Naive thymus-derived CD8-positive, alpha-beta T cell (primary cell): ENCODE data around the gene TOR3A. TPM values are rescaled to one million over a fixed set of nuclear protein-coding genes. Genes with fewer than 3 reads are reported as not detected.
"Not testable (repeated sequence)": the region's sequence is repeated elsewhere in the genome, so short reads cannot be mapped to it uniquely, and the experiment has no call there.

Source experiments
- ATAC-seq, 2 donors: fragments of 150-1000 bp; cut with Tn5 transposase in 1 of 2; sonication (Bioruptor Pico), chemical (Tn5 transposase) in 1 of 2; 1 replicate in 1 of 2; 2 replicates in 1 of 2; pipeline ENCODE4 v1.10.0; 2021; ENCODE audit warnings: mild to moderate bottlenecking in 2 of 2, moderate library complexity in 2 of 2
- POLR2A ChIA-PET: fragments of 350-600 bp; sonication (Branson Sonifier 250); formaldehyde crosslinking; loops from one replicate; lab custom pipeline; 2021; ENCODE audit warnings: antibody characterized with exemption; lab: Charles Lee
- DNase-seq, 10 donors: peaks; one replicate each; pipeline versions ENCODE4 v3.0.0 to v3.0.0-alpha.2; 2020 to 2022
- H3K27ac Mint-ChIP-seq, 10 donors: one replicate each; pipeline ENCODE4 v1.8.0; 2020 to 2022; ENCODE audit warnings: mild to moderate bottlenecking in 10 of 10, mixed read lengths in 10 of 10, moderate library complexity in 4 of 10, inconsistent platforms in 1 of 10
- H3K27me3 Mint-ChIP-seq, 5 donors: one replicate each; pipeline ENCODE4 v1.8.0; 2021 to 2022; ENCODE audit warnings: mixed read lengths in 5 of 5
- H3K36me3 Mint-ChIP-seq, 3 donors: one replicate each; pipeline ENCODE4 v1.8.0; 2020 to 2022; ENCODE audit warnings: mixed read lengths in 3 of 3, mild to moderate bottlenecking in 2 of 3, inconsistent platforms in 1 of 3
- H3K4me1 Mint-ChIP-seq, 4 donors: one replicate each; pipeline ENCODE4 v1.8.0; 2021 to 2022; ENCODE audit warnings: mixed read lengths in 4 of 4
- H3K4me3 Mint-ChIP-seq, 10 donors: one replicate each; pipeline ENCODE4 v1.8.0; 2020 to 2022; ENCODE audit warnings: mild to moderate bottlenecking in 10 of 10, mixed read lengths in 10 of 10, moderate library complexity in 6 of 10, inconsistent platforms in 1 of 10
- H3K9me3 Mint-ChIP-seq, 9 donors: one replicate each; pipeline ENCODE4 v1.8.0; 2020 to 2022; ENCODE audit warnings: mixed read lengths in 9 of 9, mild to moderate bottlenecking in 3 of 9, inconsistent platforms in 1 of 9, moderate library complexity in 1 of 9
- polyA plus RNA-seq, 3 donors: library from polyadenylated mRNA; unstranded; fragments of 300-500 nt; fragmentation: Illumina TruSeq; gene quantifications; one replicate each; pipeline ENCODE4 v1.2.3, GENCODE V29; 2021
- total RNA-seq, 8 experiments: library from RNA in 2 of 8; stranded (reverse) in 2 of 8; gene quantifications; one replicate each; pipeline ENCODE4 v1.2.3 and lab custom pipeline; 2021 to 2026

TOR3A gene
- total and polyA plus RNA-seq, 5 experiments from 2014 or later = 21.5 to 40.5 (median 27.6) TPM

DNA sequence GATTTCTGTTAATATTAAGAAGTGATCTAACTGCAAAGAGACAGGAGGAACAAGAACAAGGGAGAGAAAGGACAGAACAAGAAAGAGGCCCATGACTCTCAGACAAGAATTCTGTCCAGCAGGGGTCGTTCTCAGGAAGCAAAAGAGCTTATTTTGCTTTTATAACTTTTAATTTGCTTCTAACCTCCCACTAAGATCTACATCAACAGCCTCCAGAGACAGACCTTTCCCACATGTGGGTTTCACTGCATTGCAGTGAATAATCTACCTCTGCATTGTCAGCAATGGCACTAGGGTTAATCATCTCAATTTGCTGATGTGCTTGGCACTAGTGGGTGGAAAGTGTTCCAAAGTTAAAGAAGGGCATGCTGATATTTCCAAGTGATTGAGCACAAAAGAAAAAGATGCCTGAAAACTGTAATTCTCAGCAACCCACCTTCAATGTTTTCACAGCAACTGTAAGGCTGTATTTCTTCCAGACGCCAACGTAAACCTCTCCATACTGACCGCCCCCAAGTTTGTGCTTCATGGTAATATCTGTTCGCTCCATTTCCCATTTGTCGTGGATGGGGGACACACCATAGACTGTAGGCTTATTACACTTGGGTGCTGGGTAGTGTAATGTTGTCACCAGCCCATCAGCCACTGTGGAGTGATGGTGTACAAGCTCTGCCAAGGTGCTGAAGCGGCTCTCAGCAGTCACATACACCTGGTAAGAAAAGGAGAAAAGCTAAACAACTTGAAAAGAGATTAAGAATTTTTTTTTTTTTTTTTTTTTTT is 39.5 kb downstream of the TOR3A start:
- Mint-ChIP-seq H3K9me3 (no peaks in the 10 kb centered on the region), H3K36me3 (peaks cover 0 to 62% (median 24%) of the 10 kb centered on the region in 3 donors), H3K4me3 (no peak overlapping the region), H3K27me3 (no peaks in the 10 kb centered on the region), H3K27ac (peak overlapping the region in 3 of 10 donors; percentile 11 to 54 (median 29)), H3K4me1 (no peaks in the 10 kb centered on the region)
- DNase-seq = peak in 8 of 10 donors; percentile 10 to 53 (median 36)
- POLR2A ChIA-PET = interaction anchor here (1.4 kb wide), 1 partner anchor 43 kb away, joined by 3 read pairs; no protein-coding TSS in a partner anchor
- peak; percentile 23 to 46 for ATAC-seq

- no peaks in the 10 kb centered on the region for H3K9me3 Mint-ChIP-seq
- peaks cover 4 to 12% (median 11%) of the 10 kb centered on the region in 4 donors for H3K4me1 Mint-ChIP-seq
- POLR2A ChIA-PET = no interaction called here
- peaks cover 0 to 28% (median 6%) of the 10 kb centered on the region in 3 donors for H3K36me3 Mint-ChIP-seq
- no peaks in the 10 kb centered on the region for H3K27me3 Mint-ChIP-seq
- H3K27ac Mint-ChIP-seq = peak overlapping the region in 1 of 10 donors; percentile 39
- no peak overlapping the region for H3K4me3 Mint-ChIP-seq
- no peak for ATAC-seq
- no peak for DNase-seq
These were observed 43.0 kb downstream of the TOR3A start for GRCh38 chr1:179124873-179125272.

DNA sequence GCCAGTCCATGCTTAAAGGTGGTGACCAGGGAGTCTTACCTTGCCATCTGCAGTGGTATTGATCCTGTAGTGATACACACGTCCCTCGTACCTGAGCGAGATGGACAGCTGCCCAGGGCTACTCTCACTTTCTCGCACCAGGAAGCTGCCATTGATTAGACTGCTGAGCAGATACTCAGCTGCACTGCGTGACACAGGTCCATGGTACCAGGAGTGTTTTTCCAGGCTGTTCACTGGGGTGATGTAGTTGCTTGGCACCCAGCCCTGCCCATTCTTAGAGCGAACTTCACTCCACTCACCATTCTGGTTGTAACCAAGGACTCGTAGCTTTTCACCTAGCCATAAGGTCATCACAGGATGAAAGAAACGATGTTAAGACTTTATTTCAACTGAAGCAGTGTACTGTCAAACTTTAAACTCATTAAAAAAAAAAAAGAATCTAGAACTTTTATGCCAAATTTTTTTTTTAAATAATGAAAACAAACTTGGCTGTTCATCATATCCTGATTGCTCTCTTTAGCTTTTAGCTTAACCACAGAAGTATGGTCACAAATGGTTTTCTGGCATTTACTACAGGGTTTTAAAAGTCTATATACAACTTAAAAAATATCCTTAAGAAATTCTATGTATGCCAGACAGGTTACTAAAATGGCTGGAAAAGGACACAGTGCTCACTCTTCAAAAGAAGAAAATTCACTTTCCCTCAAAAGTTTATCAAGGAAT is 44.6 kb downstream of the TOR3A start:
- Mint-ChIP-seq H3K9me3 (no peaks in the 10 kb centered on the region), H3K36me3 (peaks cover 0 to 16% (median 9%) of the 10 kb centered on the region in 3 donors), H3K4me3 (no peak overlapping the region), H3K27me3 (no peaks in the 10 kb centered on the region), H3K27ac (peak overlapping the region in 1 of 10 donors; percentile 25), H3K4me1 (peaks cover 4 to 20% (median 18%) of the 10 kb centered on the region in 4 donors)
- no peak for ATAC-seq
- DNase-seq = no peak
- POLR2A ChIA-PET = no interaction called here

GRCh38 chr1:179127163-179127895 is 45.5 kb downstream of the TOR3A start:
- DNase-seq (no peak), ATAC-seq (no peak)
- POLR2A ChIA-PET = no interaction called here
- Mint-ChIP-seq H3K36me3 (peaks cover 0 to 16% (median 9%) of the 10 kb centered on the region in 3 donors), H3K4me1 (peaks cover 4 to 20% (median 18%) of the 10 kb centered on the region in 4 donors), H3K27ac (peak overlapping the region in 4 of 10 donors; percentile 25 to 47 (median 39)), H3K9me3 (no peaks in the 10 kb centered on the region), H3K27me3 (no peaks in the 10 kb centered on the region), H3K4me3 (peak overlapping the region in 1 of 10 donors; percentile 22)

DNA sequence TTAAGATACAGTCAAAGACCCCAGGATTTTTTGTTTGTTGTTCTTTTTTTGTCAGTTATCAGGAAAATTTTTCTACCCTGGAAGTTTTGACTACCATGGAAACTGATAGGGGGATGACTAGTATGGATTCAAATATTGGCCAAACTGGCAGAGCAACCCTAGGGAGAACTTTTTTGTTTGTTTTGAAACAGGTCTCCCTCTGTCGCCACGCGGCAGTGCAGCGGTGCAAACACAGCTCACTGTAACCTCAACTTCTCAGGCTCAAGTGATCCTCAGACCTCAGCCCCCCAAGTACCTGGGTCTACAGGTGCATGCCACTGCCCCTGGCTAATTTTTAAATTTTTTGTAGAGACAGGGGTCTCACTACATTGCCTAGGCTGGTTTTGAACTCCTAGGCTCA is 46.6 kb downstream of the TOR3A start:
- POLR2A ChIA-PET = interaction anchor here (0.6 to 1.4 kb wide), 3 partner anchors 10 to 166 kb away, joined by 3 read pairs; no protein-coding TSS in a partner anchor
- no peak for ATAC-seq
- peak overlapping the region in 9 of 10 donors; percentile 35 to 97 (median 74) for H3K27ac Mint-ChIP-seq
- no peaks in the 10 kb centered on the region for H3K27me3 Mint-ChIP-seq
- H3K36me3 Mint-ChIP-seq = peaks cover 0 to 15% (median 9%) of the 10 kb centered on the region in 3 donors
- DNase-seq = no peak
- H3K9me3 Mint-ChIP-seq = no peaks in the 10 kb centered on the region
- peak overlapping the region in 1 of 10 donors; percentile 15 for H3K4me3 Mint-ChIP-seq
- peaks cover 7 to 20% (median 18%) of the 10 kb centered on the region in 4 donors for H3K4me1 Mint-ChIP-seq

GRCh38 chr1:179129702-179130473 is 48.0 kb downstream of the TOR3A start:
- DNase-seq (peak in 5 of 10 donors; percentile 16 to 73 (median 63)), ATAC-seq (peak; percentile 96)
- Mint-ChIP-seq H3K9me3 (no peaks in the 10 kb centered on the region), H3K4me1 (peaks cover 7 to 20% (median 18%) of the 10 kb centered on the region in 4 donors), H3K27me3 (no peaks in the 10 kb centered on the region), H3K36me3 (peaks cover 0 to 9% (median 7%) of the 10 kb centered on the region in 3 donors), H3K4me3 (peak overlapping the region; percentile 63 to 88 (median 79)), H3K27ac (peak overlapping the region; percentile 84 to 98 (median 96))
- POLR2A ChIA-PET = interaction anchor here (0.5 to 1.9 kb wide), 6 partner anchors 12 to 236 kb away, joined by 3 to 6 read pairs (median 4); partner anchors contain the start of genes AXDND1 and SOAT1

GRCh38 chr1:179135168-179135567 is 53.3 kb downstream of the TOR3A start:
- H3K36me3 Mint-ChIP-seq, H3K27ac Mint-ChIP-seq, H3K9me3 Mint-ChIP-seq, ATAC-seq, POLR2A ChIA-PET, DNase-seq, H3K27me3 Mint-ChIP-seq, H3K4me3 Mint-ChIP-seq: not testable (repeated sequence)
- H3K4me1 Mint-ChIP-seq = peaks cover 8 to 14% (median 9%) of the 10 kb centered on the region in 4 donors

DNA sequence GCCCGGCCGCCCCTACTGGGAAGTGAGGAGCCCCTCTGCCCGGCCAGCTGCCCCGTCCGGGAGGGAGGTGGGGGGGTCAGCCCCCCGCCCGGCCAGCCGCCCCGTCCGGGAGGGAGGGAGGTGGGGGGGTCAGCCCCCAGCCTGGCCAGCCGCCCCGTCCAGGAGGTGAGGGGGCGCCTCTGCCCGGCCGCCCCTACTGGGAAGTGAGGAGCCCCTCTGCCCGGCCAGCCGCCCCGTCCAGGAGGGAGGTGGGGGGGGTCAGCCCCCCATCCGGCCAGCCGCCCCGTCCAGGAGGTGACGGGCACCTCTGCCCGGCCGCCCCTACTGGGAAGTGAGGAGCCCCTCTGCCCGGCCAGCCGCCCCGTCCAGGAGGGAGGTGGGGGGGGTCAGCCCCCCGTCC is 53.8 kb downstream of the TOR3A start:
- H3K4me1 Mint-ChIP-seq = peaks cover 9 to 14% (median 11%) of the 10 kb centered on the region in 4 donors
- H3K36me3 Mint-ChIP-seq, DNase-seq, H3K27ac Mint-ChIP-seq, ATAC-seq, H3K4me3 Mint-ChIP-seq, H3K9me3 Mint-ChIP-seq, POLR2A ChIA-PET, H3K27me3 Mint-ChIP-seq: not testable (repeated sequence)

DNA sequence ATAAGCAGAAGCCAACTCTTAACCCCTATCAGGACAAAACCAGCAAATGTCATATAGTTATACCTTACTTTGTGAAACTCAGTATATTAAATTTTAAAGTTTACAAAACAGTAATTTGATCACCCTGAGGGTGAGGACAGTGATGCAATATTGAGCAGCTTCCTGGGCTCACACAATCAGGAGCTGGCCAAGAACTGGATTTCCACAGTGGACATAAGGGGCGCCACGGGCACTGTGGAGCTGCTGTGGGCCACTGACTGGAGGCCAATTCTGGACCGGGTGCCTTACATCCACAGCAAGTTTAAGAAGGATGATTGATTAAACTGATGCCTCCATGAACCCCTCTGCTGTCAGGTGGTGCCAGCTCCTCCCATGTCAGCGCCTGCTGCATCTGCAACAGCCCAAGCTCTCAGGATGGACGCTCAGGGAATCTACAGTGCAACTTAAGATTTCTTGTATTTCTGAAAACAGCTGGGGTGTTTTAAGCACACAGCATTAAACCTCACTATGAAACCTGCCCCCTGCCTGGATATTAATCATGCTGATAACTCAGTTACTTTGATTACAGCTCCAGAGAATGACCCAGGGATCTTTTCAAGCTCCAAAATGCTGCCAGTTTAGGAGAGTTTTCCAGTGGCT is 55.9 kb downstream of the TOR3A start:
- H3K36me3 Mint-ChIP-seq = no peaks in the 10 kb centered on the region
- peaks cover 17 to 27% (median 27%) of the 10 kb centered on the region in 4 donors for H3K4me1 Mint-ChIP-seq
- no peak overlapping the region for H3K4me3 Mint-ChIP-seq
- no peak for DNase-seq
- no peaks in the 10 kb centered on the region for H3K9me3 Mint-ChIP-seq
- H3K27me3 Mint-ChIP-seq = no peaks in the 10 kb centered on the region
- POLR2A ChIA-PET = interaction anchor here (1.2 kb wide), 1 partner anchor 55 kb away, joined by 3 read pairs; no protein-coding TSS in a partner anchor
- ATAC-seq = no peak
- no peak overlapping the region for H3K27ac Mint-ChIP-seq

DNA sequence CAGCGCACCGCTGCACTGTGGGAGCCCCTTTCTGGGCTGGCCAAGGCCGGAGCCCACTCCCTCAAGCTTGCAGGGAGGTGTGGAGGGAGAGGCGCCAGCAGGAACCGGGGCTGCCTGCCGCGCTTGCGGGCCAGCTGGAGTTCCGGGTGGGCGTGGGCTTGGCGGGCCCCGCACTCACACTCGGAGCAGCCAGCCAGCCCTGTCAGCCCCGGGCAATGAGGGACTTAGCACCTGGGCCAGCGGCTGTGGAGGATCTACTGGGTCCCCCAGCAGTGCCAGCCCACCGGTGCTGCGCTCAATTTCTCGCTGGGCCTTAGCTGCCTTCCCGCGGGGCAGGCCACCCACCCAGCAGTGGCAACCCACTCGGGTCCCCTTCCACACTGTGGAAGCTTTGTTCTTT is 56.9 kb downstream of the TOR3A start:
- DNase-seq, H3K9me3 Mint-ChIP-seq, H3K36me3 Mint-ChIP-seq, H3K27me3 Mint-ChIP-seq, POLR2A ChIA-PET, H3K27ac Mint-ChIP-seq, ATAC-seq, H3K4me3 Mint-ChIP-seq: not testable (repeated sequence)
- H3K4me1 Mint-ChIP-seq = peaks cover 17 to 35% (median 33%) of the 10 kb centered on the region in 4 donors

- H3K4me3 Mint-ChIP-seq = peak overlapping the region; percentile 0 to 75 (median 54)
- ATAC-seq (peak; percentile 42 to 71), DNase-seq (no peak)
- H3K36me3 Mint-ChIP-seq = peaks cover 0 to 3% (median 0%) of the 10 kb centered on the region in 3 donors
- no peaks in the 10 kb centered on the region for H3K27me3 Mint-ChIP-seq
- no peaks in the 10 kb centered on the region for H3K9me3 Mint-ChIP-seq
- H3K27ac Mint-ChIP-seq = peak overlapping the region; percentile 27 to 95 (median 84)
- peaks cover 25 to 48% (median 45%) of the 10 kb centered on the region in 4 donors for H3K4me1 Mint-ChIP-seq
- POLR2A ChIA-PET = interaction anchor here (0.9 kb wide), 1 partner anchor 13 kb away, joined by 3 read pairs; no protein-coding TSS in a partner anchor
These were observed 59.9 kb downstream of the TOR3A start for GRCh38 chr1:179141592-179142251.
